Skeletal muscle cell (primary cell): ENCODE measurements around the gene ZNF564.
A peak's percentile ranks its signal among the peaks of the same experiment; 100 is the strongest.
"Not testable (repeated sequence)": the region's sequence is repeated elsewhere in the genome, so short reads cannot be mapped to it uniquely, and the experiment has no call there.

Experiments
- DNase-seq: peaks from one replicate; pipeline ENCODE4 v3.0.0-alpha.2; 2010; ENCODE audit warnings: low read depth
- H3K4me3 ChIP-seq: 2 replicates; pipeline ENCODE4 v1.5.1; 2011; ENCODE audit warnings: low read depth, mild to moderate bottlenecking, control low read depth, low read length, moderate library complexity

Gene ZNF564

GRCh38 chr19:12551060-12551832 is at the start of gene ZNF564:
TSS of gene ZNF564 (minus strand) at chr19:12551482. CDS start at chr19:12551332, 150 bp downstream.
- DNase-seq, result peak; percentile 94
- H3K4me3 ChIP-seq, result peak within 1 kb of the TSS; percentile 85

GRCh38 chr19:12597594-12597993 is 46.3 kb upstream of the ZNF564 start:
- DNase-seq, result no peak
- no peak overlapping the region for H3K4me3 ChIP-seq

- H3K4me3 ChIP-seq, result no peak overlapping the region
- DNase-seq, result no peak
Observed at GRCh38 chr19:12596927-12597548, 45.8 kb upstream of the ZNF564 start.

DNA sequence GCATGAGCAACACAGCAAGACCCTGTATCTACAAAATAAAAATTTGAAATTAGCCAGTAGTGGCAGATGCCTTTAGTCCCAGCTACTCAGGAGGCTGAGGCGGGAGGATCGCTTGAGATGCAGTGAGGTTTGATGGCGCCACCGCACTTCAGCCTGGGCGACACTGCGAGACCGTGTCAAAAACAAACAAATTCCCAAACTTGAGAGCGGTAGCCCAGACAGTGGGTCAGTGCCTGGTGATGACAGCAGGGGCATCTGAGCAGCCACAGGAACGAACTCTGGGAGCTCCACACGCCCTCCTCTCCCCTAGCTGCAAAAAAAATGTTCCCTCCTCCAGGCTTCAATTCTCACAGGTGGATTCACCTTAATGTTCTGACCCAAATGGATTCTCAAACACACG is 45.2 kb upstream of the ZNF564 start:
- no peak for DNase-seq
- no peak overlapping the region for H3K4me3 ChIP-seq

- DNase-seq, result no peak
- no peak overlapping the region for H3K4me3 ChIP-seq
Observed at GRCh38 chr19:12581100-12581499, 29.8 kb upstream of the ZNF564 start.

GRCh38 chr19:12580180-12580694 is 29.0 kb upstream of the ZNF564 start:
- H3K4me3 ChIP-seq, result no peak overlapping the region
- no peak for DNase-seq

DNA sequence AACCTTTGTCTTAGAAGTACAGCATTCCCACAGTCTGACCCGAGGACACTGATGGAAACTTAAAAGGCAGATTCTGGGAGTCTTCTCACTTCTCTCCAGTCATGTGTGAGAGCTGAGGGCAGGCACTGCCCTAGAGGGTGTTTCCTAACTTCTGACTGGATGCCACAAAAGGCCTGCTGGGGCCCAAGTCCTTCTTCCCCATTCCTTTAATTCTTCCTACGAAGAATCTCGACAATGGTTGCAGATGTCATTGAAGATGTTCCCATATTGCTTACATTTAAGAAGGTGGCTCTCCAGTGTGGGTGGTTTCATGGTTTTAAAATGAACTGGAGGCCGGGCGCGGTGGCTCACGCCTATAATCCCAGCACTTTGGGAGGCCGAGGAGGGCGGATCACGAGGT is 27.4 kb upstream of the ZNF564 start:
- no peak for DNase-seq

GRCh38 chr19:12574036-12574435 is 22.8 kb upstream of the ZNF564 start:
- H3K4me3 ChIP-seq, result no peak overlapping the region
- no peak for DNase-seq

More for the DNA sequence above, 27.4 kb upstream of the ZNF564 start:
- no peak overlapping the region for H3K4me3 ChIP-seq

- H3K4me3 ChIP-seq, result no peak overlapping the region
- no peak for DNase-seq
Observed at GRCh38 chr19:12567951-12568350, 16.7 kb upstream of the ZNF564 start.

- DNase-seq, H3K4me3 ChIP-seq: not testable (repeated sequence)
Observed at GRCh38 chr19:12566380-12566779, 15.1 kb upstream of the ZNF564 start.

DNA sequence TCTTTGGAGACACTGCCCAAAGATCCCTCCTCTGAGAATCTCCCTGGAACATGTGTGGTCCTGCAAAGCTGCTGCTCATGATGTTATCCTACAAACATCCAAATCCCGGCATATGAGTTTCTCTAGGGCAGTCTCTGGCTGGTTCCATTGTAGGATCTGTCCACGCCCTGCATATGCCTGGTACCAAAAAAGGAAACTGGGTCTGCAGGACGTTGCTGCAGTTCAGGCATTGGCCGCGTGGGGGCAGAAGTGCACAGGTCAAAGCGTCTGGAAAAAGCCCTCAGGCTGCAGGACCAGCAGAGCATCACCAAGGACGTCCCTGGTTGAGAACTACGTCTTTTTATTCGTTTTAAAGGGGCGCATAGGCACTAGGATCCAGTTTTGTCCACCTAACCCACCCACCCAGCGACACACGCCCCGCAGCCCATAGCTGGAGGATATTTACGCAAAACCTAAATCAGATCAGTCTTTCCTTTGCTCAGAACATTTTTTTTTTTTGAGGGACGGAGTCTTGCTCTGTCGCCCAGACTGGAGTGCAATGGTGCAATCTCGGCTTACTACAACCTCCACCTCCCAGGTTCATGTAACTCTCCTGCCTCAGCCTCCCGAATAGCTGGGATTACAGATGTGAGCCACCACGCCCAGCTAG is 12.9 kb upstream of the ZNF564 start:
- DNase-seq, result peak; percentile 46

DNA sequence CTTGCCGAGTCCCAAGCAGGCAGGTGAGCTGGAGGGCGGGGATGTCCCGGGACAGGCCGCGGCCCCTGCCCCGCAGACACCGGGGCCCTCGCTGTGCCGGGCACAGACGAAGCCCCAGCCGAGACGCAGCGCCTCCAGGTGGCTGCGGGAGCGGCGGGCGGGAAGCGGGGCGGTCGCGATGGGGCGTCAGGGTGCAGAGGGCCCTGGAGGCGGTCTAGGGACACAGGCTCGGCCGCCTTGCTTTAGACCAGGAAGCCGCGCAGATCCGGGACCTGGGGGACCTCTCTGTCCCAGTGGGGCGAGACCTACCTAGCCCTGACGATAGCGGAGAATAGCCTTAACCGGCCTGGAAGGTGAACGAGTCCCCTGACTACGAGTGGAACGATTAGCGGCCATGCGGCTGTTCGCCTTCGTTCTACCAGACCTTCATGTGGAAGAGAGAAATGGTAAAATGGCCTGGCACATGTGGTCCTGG is 4.2 kb upstream of the ZNF564 start:
- DNase-seq, result no peak
- H3K4me3 ChIP-seq, result no peak overlapping the region

More for the DNA sequence above, 12.9 kb upstream of the ZNF564 start:
- no peak overlapping the region for H3K4me3 ChIP-seq

DNA sequence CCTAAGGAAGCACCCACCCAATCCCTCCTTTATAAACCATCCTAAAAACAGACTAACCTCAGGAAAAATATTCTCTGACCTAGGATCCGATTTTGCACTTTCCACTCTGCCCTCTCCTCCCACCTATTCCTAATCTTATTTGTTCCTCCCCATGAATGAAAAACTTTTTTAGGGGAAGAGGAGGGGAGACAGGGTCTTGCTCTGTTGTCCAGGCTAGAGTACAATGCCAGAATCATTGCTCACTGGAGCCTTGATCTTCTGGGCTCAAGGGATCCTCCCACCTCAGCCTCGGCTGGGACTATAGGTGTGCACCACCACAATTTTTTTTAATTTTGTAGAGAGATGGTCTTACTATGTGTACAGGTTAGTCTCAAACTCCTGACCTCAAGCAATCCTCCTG is 4.4 kb downstream of the ZNF564 start:
- no peak overlapping the region for H3K4me3 ChIP-seq
- no peak for DNase-seq

DNA sequence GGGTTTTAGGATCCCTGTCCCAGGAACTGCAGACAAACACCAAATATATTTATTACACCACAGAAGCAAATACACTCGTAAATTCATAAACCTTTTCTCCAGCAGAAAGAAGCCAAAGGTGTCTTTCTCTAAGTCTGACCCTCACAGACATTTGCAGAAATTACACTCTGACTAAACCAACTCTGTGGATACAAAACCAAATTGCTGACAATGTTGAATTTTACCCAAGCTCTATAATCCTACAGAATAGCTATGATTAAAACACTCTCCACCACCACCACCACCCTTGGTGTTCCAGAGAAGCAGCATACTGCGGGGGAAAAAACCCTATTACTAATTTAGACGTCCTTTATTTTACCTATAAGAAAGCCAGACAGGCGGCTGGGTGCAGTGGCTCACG is 5.2 kb downstream of the ZNF564 start:
- DNase-seq, result no peak
- H3K4me3 ChIP-seq, result no peak overlapping the region

- DNase-seq, result no peak
- H3K4me3 ChIP-seq, result no peak overlapping the region
Observed at GRCh38 chr19:12545267-12545666, 6.0 kb downstream of the ZNF564 start.

GRCh38 chr19:12544401-12544876 is 6.8 kb downstream of the ZNF564 start:
- H3K4me3 ChIP-seq, result no peak overlapping the region
- DNase-seq, result no peak

DNA sequence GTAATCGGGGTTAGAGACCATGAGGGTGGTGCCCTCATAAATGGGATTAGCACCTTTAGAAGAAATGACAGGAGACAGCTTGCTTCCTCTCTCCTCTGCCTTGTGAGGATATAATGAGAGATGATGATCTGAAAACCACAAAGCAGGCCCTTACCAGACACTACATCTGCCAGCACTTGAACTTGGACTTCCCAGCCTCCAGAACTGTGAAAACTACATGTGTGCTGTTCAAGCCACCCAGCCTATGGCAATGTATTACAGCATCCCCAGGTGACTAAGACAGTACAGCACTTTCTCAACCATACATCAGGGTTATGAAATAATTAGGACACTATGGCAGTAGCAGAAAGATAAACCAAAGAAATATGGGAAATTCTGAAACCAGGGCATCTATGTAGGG is 7.4 kb downstream of the ZNF564 start:
- no peak overlapping the region for H3K4me3 ChIP-seq
- DNase-seq, result no peak

- H3K4me3 ChIP-seq, result no peak overlapping the region
- DNase-seq, result peak; percentile 3
Observed at GRCh38 chr19:12527034-12527836, 24.0 kb downstream of the ZNF564 start.

DNA sequence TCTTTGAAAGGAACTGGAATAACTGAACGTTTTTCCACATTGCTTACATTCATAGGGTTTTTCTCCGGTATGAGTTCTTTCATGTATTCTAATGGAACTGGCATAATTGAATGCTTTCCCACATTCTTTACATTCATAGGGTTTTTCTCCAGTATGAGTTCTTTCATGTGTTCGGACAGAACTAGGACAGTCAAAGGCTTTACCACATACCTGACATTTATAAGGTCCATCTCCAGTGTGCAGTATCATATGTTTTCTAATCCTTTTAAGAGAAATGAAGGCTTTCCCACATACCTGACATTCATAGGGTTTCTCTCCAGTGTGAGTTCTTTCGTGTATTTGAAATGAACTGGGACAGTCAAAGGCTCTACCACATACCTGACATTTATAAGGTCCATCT is 24.7 kb downstream of the ZNF564 start:
- no peak overlapping the region for H3K4me3 ChIP-seq
- DNase-seq, result no peak
